Glomerular endothelial cell (primary cell): ENCODE data around the gene RNF138. TPM values are rescaled to one million over a fixed set of nuclear protein-coding genes. Genes with fewer than 3 reads are reported as not detected.
"Not testable (repeated sequence)": the region's sequence is repeated elsewhere in the genome, so short reads cannot be mapped to it uniquely, and the experiment has no call there.

Experiments used
- DNase-seq: peaks from one replicate; pipeline ENCODE4 v3.0.0-alpha.2; 2011; ENCODE audit warnings: low read depth, low spot score; ENCODE audit errors: extremely low read depth
- total RNA-seq: library from RNA; depleted of rRNA; stranded (reverse); fragments of >200 nt; gene quantifications from 2 replicates; pipeline ENCODE4 v1.2.3, GENCODE V29; 2015

The RNF138 gene
- 19.3 and 35.9 TPM in 2 replicates for total RNA-seq

- no peak for DNase-seq
These were observed at the start of gene RNF138 for GRCh38 chr18:32091724-32092421. RNF138 (plus strand) TSS chr18:32091874; CDS start chr18:32092777, 903 bp downstream.

GRCh38 chr18:32042337-32042736 lies 49.3 kb upstream of the RNF138 start:
- DNase-seq: no peak

- no peak for DNase-seq
These were observed 43.1 kb upstream of the RNF138 start for GRCh38 chr18:32048507-32049091.

GRCh38 chr18:32049393-32050171 lies 42.1 kb upstream of the RNF138 start:
- DNase-seq: no peak

- DNase-seq: no peak
These were observed 34.9 kb upstream of the RNF138 start for GRCh38 chr18:32056613-32057358.

GRCh38 chr18:32057624-32058165 lies 34.0 kb upstream of the RNF138 start:
- no peak for DNase-seq

- DNase-seq: no peak
These were observed 31.6 kb upstream of the RNF138 start for GRCh38 chr18:32060026-32060425.

GRCh38 chr18:32067375-32068167 lies 24.1 kb upstream of the RNF138 start:
- no peak for DNase-seq

- no peak for DNase-seq
These were observed 19.4 kb upstream of the RNF138 start for GRCh38 chr18:32072321-32072720.

- DNase-seq: no peak
These were observed 17.5 kb upstream of the RNF138 start for GRCh38 chr18:32074206-32074605.

GRCh38 chr18:32078845-32079244 lies 12.8 kb upstream of the RNF138 start:
- DNase-seq: no peak

GRCh38 chr18:32081881-32082280 lies 9.8 kb upstream of the RNF138 start:
- DNase-seq: no peak

- DNase-seq: no peak
These were observed 7.9 kb upstream of the RNF138 start for GRCh38 chr18:32083781-32084180.

GRCh38 chr18:32086881-32087280 lies 4.8 kb upstream of the RNF138 start:
- DNase-seq: no peak

GRCh38 chr18:32090831-32091230 lies 843 bp upstream of the RNF138 start:
- DNase-seq: not testable (repeated sequence)

- DNase-seq: no peak
These were observed 350 bp upstream of the RNF138 start for GRCh38 chr18:32091325-32091723.

GRCh38 chr18:32092422-32093101 lies 888 bp downstream of the RNF138 start:
- no peak for DNase-seq

- DNase-seq: no peak
These were observed 1.4 kb downstream of the RNF138 start for GRCh38 chr18:32093102-32093511.

- DNase-seq: no peak
These were observed 1.8 kb downstream of the RNF138 start for GRCh38 chr18:32093523-32093922.
